Middle frontal gyrus (tissue), 1 donor: ENCODE data around the gene PNPLA2.

Source experiments
- DNase-seq: peaks from one replicate; pipeline ENCODE4 v3.0.0-alpha.2; 2015; ENCODE audit warnings: low spot score; ENCODE audit errors: extremely low spot score

The PNPLA2 gene

DNA sequence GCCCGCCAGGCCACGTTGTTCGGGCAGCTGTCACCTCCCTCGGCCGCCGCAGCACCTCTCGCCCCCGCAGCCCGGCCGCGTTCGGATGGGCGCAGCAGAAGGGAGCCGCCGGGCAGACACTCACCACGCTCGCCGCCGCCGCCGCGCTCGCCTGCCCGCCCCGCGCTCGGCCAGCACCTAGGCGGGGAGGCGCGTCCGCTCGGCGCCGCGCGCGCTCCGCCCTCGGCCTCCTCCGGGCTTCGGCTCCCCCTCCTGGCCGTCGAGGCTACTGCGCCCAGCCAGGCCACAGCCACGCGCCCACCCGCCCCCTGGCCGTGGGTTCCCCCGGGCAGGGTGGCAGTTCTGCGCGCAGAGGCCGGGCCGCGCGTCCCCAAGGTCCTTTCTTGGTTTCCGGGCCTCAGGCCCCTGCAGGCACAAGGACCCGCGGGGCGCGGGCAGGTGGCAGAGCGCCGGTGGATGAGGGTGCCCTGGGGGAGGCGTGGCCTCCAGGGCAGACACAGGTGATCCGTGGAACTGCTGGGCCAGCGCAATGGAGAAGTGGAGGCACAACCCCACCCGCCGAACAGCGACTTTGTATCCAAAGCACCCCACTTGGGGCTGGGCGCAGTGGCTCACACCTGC is 20.5 kb upstream of the PNPLA2 start, which contains the start of gene SLC25A22:
Gene SLC25A22 (minus strand): TSS at position 189 of the 621 bp plus-strand sequence. CDS start 3,275 bp downstream, outside the sequence.
- DNase-seq = peak; percentile 72

DNA sequence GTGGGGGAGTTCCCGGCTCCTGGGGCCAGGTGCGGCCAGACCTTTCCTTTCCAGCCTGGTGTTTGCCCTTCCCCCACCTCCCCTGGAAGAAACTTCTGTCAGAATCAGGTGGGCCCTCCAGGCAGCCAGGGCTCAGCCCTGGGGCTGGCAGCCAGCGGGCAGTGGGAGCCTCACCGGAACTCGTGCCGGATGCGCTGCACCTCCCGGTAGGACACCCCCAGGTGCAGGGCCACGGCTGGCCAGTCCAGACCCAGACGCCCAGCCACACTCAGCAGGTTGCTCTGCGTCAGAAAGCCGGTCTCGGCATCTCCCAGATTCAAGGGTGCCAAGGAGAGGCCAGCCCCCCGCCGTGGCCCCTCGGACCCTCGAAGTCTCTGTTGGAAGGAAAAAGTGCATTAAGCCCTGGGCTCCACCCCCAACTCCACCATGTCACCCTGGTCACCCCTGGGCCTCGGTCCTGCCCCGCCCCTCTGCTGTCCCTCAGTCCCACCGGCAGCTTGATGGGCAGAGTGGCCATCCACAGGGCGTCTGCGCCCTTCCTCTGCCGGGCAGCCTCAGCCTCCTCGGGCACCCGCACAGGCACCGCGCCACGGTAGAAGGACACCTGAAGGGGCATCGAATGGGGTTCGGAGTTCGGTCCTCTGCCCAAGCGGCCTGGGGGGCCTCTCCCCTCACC is 18.9 kb upstream of the PNPLA2 start:
- no peak for DNase-seq

GRCh38 chr11:800473-800872 is 18.2 kb upstream of the PNPLA2 start:
- no peak for DNase-seq

DNA sequence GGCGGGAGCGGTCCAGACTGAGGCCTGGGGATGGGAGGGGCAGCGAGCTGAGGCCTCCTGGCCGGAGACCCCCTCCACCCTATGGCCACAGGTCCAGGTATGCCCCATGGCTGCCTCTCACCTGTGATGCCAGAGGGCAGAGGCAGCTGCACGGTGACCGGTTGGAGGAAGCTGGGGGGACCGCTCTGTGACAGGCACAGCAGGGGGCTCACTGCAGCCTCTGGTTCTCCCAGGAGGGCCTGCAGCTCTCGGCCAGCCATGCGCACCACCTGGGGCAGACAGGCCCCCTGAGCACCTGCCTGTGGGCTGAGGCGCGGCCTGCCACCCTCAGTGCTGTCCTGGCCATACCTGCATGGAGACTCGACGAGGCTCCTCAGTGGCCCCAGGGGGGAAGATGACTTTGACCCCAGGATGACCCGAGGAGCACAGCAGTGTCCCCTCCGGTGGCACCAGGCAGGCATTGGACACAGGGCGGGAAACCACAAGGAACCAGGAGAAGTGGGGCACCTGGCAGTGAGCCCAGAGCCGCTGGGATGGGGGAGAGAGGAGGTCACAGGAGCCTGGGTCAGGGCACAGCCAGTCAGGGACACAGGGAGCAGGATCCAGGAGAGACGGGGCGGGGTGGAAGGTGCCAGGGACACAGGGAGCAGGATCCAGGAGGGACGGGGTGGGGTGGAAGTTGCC is 17.5 kb upstream of the PNPLA2 start:
- no peak for DNase-seq

DNA sequence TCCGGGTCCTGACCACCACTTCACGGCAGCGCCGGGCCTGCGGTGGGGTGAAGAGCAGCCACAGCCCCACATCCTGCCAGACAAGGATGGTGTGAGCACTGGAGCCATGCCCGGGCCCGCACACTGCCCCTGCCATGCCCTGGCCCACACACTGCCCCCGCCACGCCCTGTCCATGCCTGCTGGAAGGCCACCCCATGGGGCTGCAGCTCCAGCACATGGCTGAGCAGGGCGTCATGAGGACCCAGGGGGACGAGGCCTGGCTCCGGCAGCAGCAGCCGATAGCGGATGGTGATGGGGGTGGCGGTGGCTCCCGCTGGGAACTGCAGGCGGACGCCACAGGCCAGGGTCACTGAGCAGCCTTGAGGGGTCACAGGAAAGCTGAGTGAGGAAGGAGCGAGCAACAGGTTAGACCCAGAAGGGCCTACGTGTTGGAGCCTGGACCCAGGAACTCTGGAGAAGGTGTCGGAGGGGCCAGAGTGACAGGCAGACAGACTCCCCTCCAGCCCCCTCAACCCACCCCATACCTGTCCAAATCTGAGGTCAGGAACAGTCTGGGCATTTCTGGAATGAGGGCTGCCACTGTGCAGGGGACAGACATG is 16.6 kb upstream of the PNPLA2 start:
- DNase-seq = no peak

GRCh38 chr11:802693-803466 is 15.8 kb upstream of the PNPLA2 start:
- DNase-seq = no peak

DNA sequence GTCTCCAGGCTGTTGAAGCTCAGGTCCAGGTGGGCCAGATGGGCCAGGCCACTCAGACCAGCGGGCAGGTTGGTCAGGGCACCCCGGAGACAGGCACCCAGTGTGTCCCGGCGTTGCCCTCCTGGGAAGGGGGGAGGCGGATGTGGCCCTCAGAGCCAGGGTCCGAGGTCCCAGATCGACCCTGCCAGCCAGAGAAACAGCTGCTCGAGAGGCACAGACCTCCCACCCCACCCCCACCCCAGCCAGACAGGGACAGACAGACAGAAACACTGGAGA is 15.3 kb upstream of the PNPLA2 start:
- no peak for DNase-seq

DNA sequence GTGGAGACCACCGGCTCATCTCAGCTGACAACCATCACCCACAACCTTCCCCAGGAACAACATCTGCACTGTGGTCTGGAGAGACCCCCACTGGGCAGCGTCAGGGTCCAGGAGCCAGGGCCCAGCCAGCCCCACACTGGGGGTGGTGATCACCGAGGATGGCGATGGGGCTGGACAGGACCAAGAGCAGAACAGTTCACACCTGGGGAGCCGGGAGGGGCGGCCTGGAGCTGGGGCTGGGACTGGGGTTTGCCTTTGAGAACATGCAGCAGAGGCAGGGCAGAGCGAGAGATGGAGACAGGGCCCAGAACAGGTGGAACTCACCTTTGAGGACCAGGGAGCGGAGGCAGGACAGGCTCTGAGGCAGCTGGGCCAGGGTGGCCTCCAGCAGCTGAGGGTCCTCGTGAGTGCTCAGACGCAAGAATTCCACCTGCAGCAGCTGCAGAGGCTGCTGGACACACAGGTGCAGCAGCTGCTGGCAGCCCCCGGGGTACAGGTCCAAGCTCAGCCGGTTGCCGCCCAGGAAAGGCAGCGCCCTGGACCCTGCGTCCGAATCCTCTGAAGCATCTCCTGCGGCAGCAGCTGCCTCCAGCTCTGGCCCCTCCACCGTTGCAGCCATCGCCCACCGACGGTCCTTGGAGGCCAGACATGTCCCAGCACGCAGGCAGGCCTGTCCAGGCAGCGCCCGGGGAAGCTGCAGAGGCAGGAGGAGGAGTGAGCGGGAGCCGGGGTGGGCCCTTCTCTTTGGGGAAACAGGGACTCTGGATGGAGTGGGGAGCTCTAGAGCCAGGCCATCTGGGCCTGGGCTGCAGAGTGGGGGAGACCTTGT is 14.7 kb upstream of the PNPLA2 start:
- DNase-seq = no peak

- DNase-seq = no peak
Measured at GRCh38 chr11:804599-804964, 14.1 kb upstream of the PNPLA2 start.

DNA sequence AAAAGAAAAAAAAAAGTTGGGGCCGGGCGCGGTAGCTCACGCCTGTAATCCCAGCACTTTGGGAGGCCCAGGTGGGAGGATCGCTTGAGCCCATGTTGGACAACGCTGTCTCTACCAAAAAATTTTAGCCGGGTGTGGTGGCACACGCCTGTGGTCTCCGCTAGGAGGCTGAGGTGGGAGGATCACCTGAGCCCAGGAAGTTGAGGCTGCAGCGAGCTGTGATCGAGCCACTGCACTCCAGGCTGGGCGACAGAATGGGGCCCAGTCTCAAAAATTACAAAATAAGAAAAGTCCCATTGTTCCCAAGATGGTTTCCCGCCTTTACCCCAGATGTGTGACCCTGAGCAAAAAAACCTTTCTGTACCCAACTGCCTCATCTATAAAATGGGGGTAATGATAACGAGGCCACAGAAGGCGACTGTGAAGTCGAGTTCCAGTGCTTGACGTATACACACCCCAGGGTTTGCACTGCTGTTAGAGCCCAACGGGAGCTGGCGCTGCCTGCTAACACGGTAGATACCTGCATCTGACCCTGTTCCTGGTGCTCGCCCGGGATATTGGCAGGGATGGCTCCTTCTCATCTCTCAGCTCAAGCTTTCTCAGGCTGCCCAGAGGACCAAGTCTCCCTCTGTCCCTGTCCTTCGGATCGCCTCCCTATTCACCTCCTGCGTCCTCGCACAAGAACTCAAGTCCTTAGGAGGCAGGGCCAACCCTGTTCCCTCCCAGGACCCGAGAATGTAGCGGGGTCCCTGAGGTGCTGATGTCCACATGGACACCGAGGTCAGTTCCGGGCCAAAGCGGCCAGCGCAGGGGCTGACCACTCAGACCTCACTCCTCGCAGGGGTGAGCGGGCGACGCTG is 10.1 kb upstream of the PNPLA2 start:
- peak; percentile 18 for DNase-seq

DNA sequence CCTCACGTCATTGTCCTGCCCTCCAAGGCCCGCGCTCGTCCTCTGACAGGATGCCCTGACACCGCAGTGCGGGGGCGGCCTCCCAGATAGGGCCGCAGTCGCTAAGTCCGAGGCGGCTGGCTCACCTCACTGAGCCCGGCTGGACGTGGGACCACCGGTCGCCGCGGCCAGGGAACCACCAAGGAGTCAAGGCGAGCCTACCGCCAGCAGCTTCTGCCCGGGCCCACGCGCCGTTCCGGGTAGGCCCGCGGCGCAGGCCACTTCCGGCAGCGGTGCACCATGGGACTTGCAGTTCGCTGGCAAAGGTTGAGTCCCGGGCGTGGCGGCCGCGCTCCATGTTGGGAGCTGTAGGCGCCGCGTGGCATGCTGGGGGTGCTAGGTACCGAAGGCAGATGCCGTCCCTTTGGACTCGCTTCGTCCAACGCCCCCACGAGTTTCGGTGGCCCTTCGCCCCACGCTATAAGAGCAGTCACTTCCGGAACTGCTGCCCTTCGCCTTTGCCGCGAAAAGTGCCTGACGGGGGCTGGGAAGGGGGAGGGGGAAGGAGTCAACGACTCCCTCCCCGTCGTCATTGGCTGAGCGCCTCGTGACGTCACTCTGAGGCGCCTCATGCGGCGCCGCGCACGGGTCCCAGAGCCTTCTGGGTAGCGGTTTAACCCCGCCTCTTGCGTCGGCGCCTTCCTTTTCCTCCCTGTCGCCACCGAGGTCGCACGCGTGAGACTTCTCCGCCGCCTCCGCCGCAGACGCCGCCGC is 9.3 kb upstream of the PNPLA2 start, which contains the start of gene RPLP2:
Gene RPLP2 (plus strand): TSS at position 681 of the 753 bp plus-strand sequence. CDS start 268 bp downstream, outside the sequence.
- peak; percentile 93 for DNase-seq

GRCh38 chr11:810040-810567 is 8.6 kb upstream of the PNPLA2 start:
- no peak for DNase-seq

DNA sequence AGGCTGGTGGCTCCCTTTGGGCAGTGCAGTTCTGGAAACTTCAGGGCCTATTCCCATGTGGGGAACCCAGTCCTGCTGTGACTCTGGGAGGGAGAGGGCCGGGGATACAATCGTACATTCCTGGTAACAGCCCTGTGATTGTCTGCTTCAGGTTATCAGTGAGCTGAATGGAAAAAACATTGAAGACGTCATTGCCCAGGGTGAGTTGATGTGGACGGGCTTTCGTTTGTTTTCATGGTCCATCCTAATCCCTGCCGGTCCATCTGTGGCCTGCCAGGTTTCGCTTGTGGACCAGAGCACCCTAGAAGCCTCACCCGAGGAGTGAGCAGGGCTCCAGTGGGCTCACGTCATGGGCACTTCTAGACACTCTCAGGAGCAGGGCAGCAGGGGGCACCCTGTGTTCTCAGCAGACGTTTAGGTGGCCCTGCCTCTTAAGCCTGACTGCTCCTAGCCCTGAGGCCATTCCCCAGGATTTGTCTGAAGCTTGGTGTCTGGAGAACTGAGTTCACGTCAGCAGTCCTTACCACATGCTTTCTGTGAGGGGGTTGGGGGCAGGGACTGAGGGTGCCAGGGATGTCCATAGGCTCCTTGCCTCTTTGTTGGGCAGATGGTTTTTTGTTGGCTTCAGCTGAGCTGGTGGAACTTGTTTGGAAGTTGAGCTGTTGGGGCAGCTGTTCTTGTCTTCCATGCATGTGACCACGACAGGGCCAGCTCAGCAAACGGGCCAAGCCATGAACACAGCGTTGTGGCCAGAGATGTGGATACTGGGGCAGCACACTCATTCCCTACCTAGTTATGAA is 7.1 kb upstream of the PNPLA2 start:
- no peak for DNase-seq

- no peak for DNase-seq
Measured at GRCh38 chr11:812390-812789, 6.3 kb upstream of the PNPLA2 start.

GRCh38 chr11:813072-813455 is 5.7 kb upstream of the PNPLA2 start:
- no peak for DNase-seq

GRCh38 chr11:813456-814096 is 5.1 kb upstream of the PNPLA2 start:
- DNase-seq = no peak

GRCh38 chr11:815675-816432 is 2.9 kb upstream of the PNPLA2 start:
- DNase-seq = no peak
